ENCODE results near the gene KIAA1328. TPM values are rescaled to one million over a fixed set of nuclear protein-coding genes. Genes with fewer than 3 reads are reported as not detected.
"Not testable (repeated sequence)": the region's sequence is repeated elsewhere in the genome, so short reads cannot be mapped to it uniquely, and the experiment has no call there.

KIAA1328 gene
- total RNA-seq, 1 donor from 2014 or later = 3.9 TPM

DNA sequence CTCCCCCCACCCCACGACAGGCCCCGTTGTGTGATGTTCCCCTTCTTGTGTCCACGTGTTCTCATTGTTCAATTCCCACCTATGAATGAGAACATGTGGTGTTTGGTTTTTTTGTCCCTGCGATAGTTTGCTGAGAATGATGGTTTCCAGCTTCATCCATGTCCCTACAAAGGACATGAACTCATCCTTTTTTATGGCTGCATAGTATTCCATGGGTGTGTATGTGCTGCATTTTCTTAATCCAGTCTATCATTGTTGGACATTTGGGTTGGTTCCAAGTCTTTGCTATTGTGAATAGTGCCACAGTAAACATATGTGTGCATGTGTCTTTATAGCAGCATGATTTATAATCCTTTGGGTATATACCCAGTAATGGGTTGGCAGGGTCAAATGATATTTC is 80.4 kb downstream of the KIAA1328 start:
- intact Hi-C loops (cut with DNase I); ATAC-seq; DNase-seq (ENCODE audit: missing footprints): not testable (repeated sequence)

- no peak for ATAC-seq
- intact Hi-C loops (cut with DNase I) = no loop called here
- DNase-seq (ENCODE audit: missing footprints) = no peak
Measured at GRCh38 chr18:36912887-36913286, 84.0 kb downstream of the KIAA1328 start.

- intact Hi-C loops (cut with DNase I) = no loop called here
- DNase-seq (ENCODE audit: missing footprints) (no peak), ATAC-seq (no peak)
Measured at GRCh38 chr18:36917907-36918306, 89.0 kb downstream of the KIAA1328 start.

DNA sequence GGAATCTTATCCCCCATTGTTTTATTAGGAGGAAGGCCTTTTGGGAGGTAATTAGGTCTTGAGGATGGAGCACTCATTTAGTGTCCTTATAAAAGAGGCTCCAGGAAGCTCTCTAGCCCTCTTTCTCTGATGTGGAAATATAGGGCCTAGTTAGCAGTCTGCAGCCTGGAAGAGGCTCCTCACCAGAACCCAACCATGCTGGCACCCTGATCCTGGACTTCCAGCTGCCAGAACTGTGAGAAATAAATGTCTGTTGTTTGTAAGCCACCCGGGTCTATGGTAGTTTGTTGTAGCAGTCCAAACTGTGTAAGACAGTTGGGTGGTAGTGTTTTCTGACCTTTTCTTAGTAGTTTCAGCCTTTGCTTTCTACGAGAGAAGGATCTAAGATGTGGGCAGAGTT is 100.7 kb downstream of the KIAA1328 start:
- no peak for DNase-seq (ENCODE audit: missing footprints)
- no peak for ATAC-seq
- intact Hi-C loops (cut with DNase I) = no loop called here

- DNase-seq (ENCODE audit: missing footprints) = no peak
- intact Hi-C loops (cut with DNase I) = no loop called here
- ATAC-seq = no peak
Measured at GRCh38 chr18:36931106-36931505, 102.2 kb downstream of the KIAA1328 start.

GRCh38 chr18:36933552-36933951 is 104.6 kb downstream of the KIAA1328 start:
- intact Hi-C loops (cut with DNase I) = no loop called here
- DNase-seq (ENCODE audit: missing footprints) = no peak
- ATAC-seq = no peak

DNA sequence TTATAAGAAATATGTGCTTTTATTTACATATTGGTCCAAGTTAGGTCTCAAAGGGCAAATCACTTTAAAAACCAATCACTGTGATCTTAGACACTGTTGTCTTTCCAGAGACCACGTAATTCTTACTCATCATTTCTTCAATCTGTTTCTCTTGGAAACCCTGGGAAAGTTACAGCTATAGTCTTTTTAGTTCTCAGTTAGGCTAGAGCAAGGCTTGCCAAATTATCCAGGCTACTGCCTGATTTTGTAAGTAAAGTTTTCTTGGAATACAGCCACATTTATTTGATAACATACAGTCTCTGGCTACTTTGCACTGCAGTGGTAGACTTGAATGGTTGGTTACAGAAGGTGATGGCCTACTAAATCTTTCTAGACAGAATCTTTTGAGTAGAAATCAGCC is 106.0 kb downstream of the KIAA1328 start:
- intact Hi-C loops (cut with DNase I) = no loop called here
- DNase-seq (ENCODE audit: missing footprints) (no peak), ATAC-seq (peak; percentile 60)

DNA sequence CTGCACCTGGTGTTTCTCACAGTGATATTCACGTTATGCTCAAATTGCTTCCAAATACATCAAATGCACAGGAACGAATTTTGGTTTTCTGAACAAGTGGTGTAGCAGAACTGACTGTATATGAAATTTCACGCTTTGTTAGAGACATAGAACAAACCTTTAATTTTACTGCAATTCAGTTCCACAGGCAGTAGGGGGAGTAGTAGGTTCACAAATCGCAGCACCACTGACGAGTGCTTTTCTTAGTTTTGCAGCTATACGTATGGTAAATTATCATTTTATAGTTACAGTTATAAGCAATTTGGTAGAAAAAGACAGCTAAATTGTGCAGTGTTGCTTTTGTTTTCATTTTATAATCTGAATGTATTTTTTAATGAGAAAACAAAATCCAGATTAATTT is 113.3 kb downstream of the KIAA1328 start:
- DNase-seq (ENCODE audit: missing footprints) (no peak), ATAC-seq (no peak)
- intact Hi-C loops (cut with DNase I) = no loop called here

DNA sequence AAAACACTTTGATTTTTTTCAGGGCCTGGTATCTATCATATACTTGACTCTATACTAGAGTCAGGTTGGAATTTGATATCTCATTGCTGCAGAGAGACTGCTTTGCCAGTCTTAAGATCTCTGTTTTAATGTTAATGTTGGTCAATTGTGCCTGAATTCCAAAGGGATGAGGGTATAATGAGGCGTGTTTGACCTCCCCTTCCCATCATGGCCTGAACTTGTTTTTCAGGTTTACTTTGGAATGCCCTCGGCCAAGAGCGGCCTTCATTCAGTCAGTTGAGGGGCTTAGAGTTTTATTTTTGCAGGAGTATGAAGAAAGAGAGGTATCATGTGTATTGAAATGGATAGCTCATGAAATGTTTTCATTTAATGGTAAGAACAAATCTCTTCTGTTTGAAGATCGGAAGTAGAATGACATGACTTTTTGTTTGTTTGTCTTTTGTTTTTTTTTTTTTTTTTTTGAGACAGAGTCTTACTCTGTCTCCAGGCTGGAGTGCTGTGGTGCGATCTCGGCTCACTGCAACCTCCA is 119.0 kb downstream of the KIAA1328 start:
- intact Hi-C loops (cut with DNase I) = no loop called here
- DNase-seq (ENCODE audit: missing footprints) = no peak
- no peak for ATAC-seq

DNA sequence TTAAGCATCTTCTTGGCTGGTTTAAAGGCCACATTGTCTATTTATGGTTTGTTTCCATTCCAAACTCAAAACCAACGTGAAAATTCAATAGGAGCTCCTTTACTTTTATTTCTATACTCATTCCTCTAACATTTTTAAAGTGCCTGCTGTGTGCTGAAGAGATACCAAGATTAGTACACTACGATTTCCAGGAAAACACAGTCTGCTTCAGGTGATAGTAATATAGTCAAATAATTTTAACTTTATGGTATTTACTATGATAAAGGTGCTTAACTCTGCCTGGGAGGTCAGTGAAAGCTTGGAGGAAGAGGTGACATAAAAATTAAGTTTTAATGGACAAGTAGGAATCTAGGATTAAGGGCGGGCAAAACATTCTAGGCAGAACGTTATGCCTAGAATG is 121.4 kb downstream of the KIAA1328 start:
- ATAC-seq (no peak), DNase-seq (ENCODE audit: missing footprints) (no peak)
- intact Hi-C loops (cut with DNase I) = no loop called here

DNA sequence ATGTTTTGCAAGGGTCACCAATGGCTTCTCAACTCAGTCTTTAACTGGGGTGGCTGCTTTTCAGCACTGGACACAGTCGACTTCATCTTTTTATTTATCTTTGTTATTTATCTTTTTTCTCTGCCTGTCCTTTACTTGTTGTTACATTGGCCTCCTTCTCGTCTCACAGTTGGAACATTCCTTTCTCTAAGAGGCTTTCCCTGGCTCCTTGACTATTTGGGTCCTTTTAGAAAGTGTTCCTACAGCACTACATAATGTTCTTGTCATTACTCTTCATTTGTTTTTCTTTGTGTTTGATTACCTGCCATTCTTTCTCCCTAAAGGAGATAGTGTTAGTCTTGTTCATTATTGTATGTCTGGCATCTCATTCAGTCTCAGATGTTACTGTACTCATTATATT is 122.0 kb downstream of the KIAA1328 start:
- ATAC-seq = no peak
- intact Hi-C loops (cut with DNase I) = no loop called here
- DNase-seq (ENCODE audit: missing footprints) = no peak

DNA sequence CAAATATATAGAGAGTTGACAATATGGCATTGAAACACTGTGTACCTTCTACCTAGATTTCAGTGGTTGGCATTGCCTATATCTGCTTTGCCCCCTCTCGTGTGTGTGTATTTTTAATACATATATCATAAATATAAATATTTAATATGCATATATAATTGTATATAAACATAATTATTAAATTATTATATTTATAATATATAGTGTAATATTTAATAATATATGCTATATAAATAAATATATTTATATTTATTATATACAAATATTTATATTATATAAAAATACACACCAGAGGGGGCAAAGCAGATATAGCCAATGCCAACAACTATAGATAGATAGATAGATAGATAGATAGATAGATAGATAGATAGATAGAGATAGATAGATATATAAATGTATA is 124.1 kb downstream of the KIAA1328 start:
- DNase-seq (ENCODE audit: missing footprints) (no peak), ATAC-seq (no peak)
- intact Hi-C loops (cut with DNase I) = no loop called here

GRCh38 chr18:36960038-36960437 is 131.1 kb downstream of the KIAA1328 start:
- intact Hi-C loops (cut with DNase I) = no loop called here
- DNase-seq (ENCODE audit: missing footprints) (peak; percentile 33), ATAC-seq (no peak)

GRCh38 chr18:36963464-36963863 is 134.5 kb downstream of the KIAA1328 start:
- intact Hi-C loops (cut with DNase I) = no loop called here
- DNase-seq (ENCODE audit: missing footprints) (no peak), ATAC-seq (no peak)

GRCh38 chr18:36974686-36975085 is 145.8 kb downstream of the KIAA1328 start:
- intact Hi-C loops (cut with DNase I) = no loop called here
- DNase-seq (ENCODE audit: missing footprints) (no peak), ATAC-seq (no peak)

- intact Hi-C loops (cut with DNase I) = no loop called here
Measured at GRCh38 chr18:36977121-36977520, 148.2 kb downstream of the KIAA1328 start.

DNA sequence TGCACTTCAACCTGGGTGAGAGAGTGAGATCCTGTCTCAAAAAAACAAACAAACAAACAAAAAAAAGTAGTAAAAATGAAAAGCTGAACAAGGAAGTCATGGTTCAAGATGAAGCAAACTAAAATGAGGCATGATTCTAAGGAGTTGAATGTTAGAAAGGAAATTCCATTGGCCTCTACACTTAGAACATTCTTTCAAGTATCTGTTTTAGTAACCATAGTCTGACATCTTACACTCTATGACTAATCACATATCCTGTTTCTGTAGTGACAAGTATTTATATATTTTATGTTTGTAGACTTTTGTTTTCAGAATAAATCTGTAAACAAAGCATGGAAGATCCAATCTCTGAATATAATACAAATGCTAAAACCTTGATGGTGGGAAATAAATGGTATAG is 164.1 kb downstream of the KIAA1328 start:
- no peak for DNase-seq (ENCODE audit: missing footprints)
- ATAC-seq = no peak
- intact Hi-C loops (cut with DNase I) = no loop called here

More at GRCh38 chr18:36977121-36977520, 148.2 kb downstream of the KIAA1328 start:
- no peak for ATAC-seq
- no peak for DNase-seq (ENCODE audit: missing footprints)

DNA sequence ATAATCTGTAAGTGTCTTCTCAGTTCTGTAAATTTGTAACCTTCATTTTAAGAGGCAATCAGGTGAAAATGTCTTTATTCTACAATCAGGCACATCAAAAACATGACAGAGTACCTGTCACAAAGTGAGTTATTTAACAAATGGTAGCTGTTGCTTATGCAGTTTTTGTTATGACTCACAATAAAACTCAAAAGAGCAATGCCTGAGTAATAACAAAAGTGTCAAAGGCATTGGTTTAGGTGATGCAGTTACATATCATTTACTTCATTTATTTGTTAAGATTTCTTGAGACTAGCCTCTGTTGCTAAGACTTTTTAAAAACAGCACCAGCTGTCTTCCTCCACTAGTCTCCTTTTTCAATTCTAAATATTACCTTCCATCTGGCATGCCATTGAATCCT is 177.8 kb downstream of the KIAA1328 start:
- intact Hi-C loops (cut with DNase I) = no loop called here

DNA sequence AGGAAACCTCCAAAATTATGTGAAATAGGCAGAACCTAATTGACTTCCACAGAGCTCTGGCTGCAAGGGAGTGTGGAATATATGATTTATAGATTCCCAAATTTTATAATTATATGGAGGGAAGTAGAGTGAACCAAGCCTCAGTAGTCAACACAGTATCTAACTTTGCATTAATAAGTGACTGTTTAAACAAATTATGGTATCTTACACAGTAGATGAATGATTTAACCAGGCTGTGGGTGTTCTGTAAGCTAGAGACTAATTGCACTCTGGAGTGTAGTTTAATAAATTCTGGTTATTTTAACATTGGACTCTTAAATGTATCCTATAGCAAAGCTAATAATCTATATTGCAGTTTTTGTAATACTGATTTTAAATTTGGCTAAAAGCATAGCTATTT is 183.5 kb downstream of the KIAA1328 start:
- DNase-seq (ENCODE audit: missing footprints) (no peak), ATAC-seq (no peak)
- intact Hi-C loops (cut with DNase I) = no loop called here

More for the DNA sequence above, 177.8 kb downstream of the KIAA1328 start:
- DNase-seq (ENCODE audit: missing footprints) (no peak), ATAC-seq (no peak)

DNA sequence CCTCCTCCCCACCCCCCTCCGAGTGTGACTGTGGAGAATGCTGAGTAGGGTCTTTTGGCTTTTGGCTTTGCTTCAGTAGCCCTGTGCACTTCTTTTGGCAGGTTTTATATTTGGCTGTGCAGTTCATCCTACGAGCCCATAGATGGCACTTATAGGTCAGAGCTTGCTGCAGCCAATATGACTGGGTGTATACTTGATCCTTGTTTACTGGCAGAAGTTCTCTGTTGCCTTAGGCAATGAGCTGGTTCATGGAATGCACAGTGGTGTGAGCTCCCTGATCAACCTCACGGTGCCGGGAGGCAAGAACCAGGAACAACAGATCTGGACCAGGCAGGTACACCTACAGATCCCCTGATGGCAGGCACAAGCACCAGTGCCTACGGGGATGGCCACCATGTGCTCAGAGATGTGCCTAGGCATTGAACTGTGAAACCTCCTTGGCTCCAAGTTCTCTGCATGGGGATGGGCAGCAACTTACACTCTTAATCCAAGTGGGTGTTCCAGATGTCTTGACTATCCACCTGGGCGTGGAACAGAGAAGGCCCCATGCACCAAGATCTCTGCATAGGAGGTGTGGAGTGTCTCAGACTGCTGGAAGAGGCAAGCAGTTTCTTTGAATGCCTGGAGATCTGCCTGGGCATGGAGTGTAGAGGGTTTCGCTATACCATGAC is 190.4 kb downstream of the KIAA1328 start:
- no peak for ATAC-seq
- intact Hi-C loops (cut with DNase I) = no loop called here
- DNase-seq (ENCODE audit: missing footprints) = no peak

DNA sequence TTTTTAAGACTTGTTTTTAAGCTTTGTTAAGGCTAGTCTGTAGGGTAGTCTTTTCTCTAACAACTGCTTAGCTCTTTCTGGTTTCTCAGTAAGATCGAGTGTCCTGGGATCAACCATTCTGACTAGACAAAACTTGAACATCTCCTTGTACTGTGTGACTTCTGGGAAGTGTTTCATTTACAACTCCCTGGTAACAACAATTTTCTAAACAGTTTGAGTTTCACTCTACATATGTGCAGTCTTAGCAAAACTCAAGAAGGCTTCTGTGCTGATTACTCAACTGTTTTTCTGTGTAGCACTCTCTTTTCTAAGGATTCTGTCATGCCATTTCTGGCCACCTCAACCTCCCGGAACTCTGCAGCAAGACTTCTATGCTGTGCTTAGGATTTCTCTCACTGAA is 204.5 kb downstream of the KIAA1328 start:
- DNase-seq (ENCODE audit: missing footprints) (no peak), ATAC-seq (no peak)
- intact Hi-C loops (cut with DNase I) = no loop called here
